K562 (cell line): ENCODE results near the gene CFAP58.

Experiments used
- CTCF ChIP-seq, 3 experiments: IDR thresholded peaks in 2 of 3; conservative IDR thresholded peaks in 1 of 3; 2 replicates each; pipeline ENCODE4 v1.5.1; 2011 to 2012; ENCODE audit warnings: low read length in 3 of 3, mild to moderate bottlenecking in 3 of 3, control low read depth in 2 of 3, improper control_type of control experiment in 1 of 3, inconsistent platforms in 1 of 3, low read depth in 1 of 3, mixed read lengths in 1 of 3, moderate library complexity in 1 of 3; ENCODE audit not compliant: insufficient read depth in 2 of 3
- DNMT1 ChIP-seq: fragments of 450-650 bp; IDR thresholded peaks from 2 replicates; pipeline ENCODE4 v1.6.1; 2016; ENCODE audit warnings: antibody characterized with exemption, mild to moderate bottlenecking
- GATAD2B ChIP-seq: fragments of 450-650 bp; IDR thresholded peaks from 2 replicates; pipeline ENCODE4 v1.6.1; 2017; ENCODE audit warnings: mild to moderate bottlenecking, borderline replicate concordance
- IRF2 ChIP-seq: sonication (generic); formaldehyde crosslinking; IDR thresholded peaks from 2 replicates; pipeline ENCODE4 v1.8.1; 2022; ENCODE audit warnings: mild to moderate bottlenecking, missing genetic modification reagents
- POLR2AphosphoS5 ChIP-seq: IDR thresholded peaks from 2 replicates; pipeline ENCODE4 v1.6.1; 2011; ENCODE audit warnings: mild to moderate bottlenecking, low read depth, low read length, moderate library complexity; ENCODE audit not compliant: control insufficient read depth, insufficient read depth
- ZNF347 ChIP-seq: fragments of 450-650 bp; formaldehyde crosslinking; IDR thresholded peaks from 2 replicates; pipeline ENCODE4 v1.4.0; 2020; ENCODE audit warnings: low read depth, mild to moderate bottlenecking, moderate library complexity

- TF ChIP-seq CTCF (IDR thresholded peaks at IDR 0.05 in 2 of 3, conservative IDR thresholded peaks at IDR 0.05 in 1 of 3; ENCODE audit: insufficient read depth in 2 of 3, low read depth in 1 of 3, low read length in 3 of 3) (no peak), DNMT1 (no peak), GATAD2B (no peak), ZNF347 (CRISPR knock-in tag) (no peak), POLR2AphosphoS5 (no peak), IRF2 (CRISPR knock-in tag) (no peak)
Measured at GRCh38 chr10:104328646-104328895, 25.1 kb upstream of the CFAP58 start.
